Head of caudate nucleus (tissue), 42 donors: ENCODE results near the gene GLE1.
A peak's percentile ranks its signal among the peaks of the same experiment; 100 is the strongest.

Experiments used
- DNase-seq, 42 donors: peaks; one replicate each; pipeline versions ENCODE4 v3.0.0 to v3.0.0-alpha.2; 2020 to 2021; ENCODE audit warnings: mixed read lengths in 7 of 42
- intact Hi-C: fragments of 100-400 bp; cut with DNase I; formaldehyde crosslinking; loops from one replicate; pipeline ENCODE4 v1.15.0; 2022

The GLE1 gene

GRCh38 chr9:128548876-128549275, 44.4 kb downstream of the GLE1 start:
- DNase-seq = no peak
- intact Hi-C loops = loop anchor here (10.0 kb wide), 1 partner anchor 94 kb away; the partner anchor contains the start of gene ODF2

GRCh38 chr9:128550226-128550625, 45.7 kb downstream of the GLE1 start:
- DNase-seq = peak in 9 of 42 donors; percentile 7 to 44 (median 21)
- intact Hi-C loops = no loop called here

DNA sequence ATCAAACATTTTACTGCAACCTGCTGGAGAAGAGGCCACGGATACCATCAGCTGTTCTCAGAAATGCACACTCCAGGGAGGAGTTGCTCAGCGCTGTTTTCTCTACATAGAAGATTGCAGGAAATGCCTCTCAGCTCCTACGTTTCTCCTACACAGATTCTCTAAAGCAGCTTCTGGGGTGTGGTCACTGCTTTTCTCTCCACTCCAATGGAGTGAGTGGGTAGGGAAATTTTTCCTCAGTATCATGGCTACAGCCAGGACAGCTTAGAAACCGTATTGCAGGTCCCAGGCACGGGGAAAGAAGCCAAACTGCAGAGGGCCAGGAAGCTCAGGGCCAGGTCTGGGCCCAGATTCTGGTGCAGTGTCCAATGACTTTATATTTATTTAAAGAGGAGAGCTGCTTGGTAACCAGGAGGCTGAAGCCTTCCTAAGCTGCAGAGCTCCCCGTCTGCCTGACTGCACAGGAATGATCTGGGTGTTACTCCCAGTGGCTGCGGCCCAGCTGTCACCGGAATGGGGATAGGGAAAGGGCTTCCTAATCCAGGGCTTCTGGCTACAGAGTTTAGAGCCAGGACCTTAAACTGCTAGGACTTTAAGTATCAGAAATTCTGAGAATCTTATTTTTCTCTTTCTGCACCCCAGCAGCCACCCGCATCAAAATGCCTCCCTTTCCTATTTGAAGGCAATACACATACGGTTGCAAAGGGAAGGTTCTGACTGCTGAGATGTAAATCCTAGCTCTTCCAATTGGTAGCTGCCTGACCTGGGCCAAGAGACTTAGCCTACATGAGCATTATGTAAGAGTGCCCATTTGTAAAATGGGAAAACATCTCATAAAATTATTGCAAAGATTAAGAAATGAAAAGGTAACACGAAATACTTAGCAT, 46.5 kb downstream of the GLE1 start:
- peak in 41 of 42 donors; percentile 8 to 74 (median 49) for DNase-seq
- intact Hi-C loops = no loop called here

DNA sequence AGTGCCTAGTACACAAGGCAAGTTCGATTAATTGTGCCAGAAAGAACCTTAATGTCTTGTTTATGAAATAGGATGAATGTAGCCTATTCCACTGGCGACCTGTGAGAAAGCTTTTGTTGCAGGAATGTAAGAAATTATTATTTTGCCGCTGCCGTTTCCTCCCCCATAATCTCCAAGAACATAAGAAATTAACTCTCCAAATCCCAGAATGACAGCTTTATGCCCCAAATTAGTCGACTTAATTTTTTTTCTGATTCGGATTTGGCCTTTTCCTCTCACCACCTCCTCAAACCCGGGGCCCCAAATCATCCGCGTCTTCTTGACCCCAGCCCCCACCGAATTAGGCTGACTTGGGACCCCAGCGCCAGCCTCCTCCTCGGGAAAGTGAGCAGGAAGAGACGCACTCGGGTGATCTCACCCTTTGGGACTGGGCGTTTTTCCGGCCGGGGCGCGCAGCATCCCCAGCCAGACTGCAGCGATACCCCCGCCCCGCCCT, 47.2 kb downstream of the GLE1 start:
- intact Hi-C loops = loop anchor here (2.0 kb wide), 1 partner anchor 47 kb away; the partner anchor contains the start of gene GLE1
- no peak for DNase-seq

- intact Hi-C loops = loop anchor here (2.0 kb wide), 1 partner anchor 47 kb away; the partner anchor contains the start of gene GLE1
- peak; percentile 65 to 97 (median 93) for DNase-seq
Measured at GRCh38 chr9:128552153-128552743, 47.7 kb downstream of the GLE1 start, which contains the start of gene SPTAN1. SPTAN1 (plus strand) TSS chr9:128552587; CDS start chr9:128566741, 14,154 bp downstream.

- intact Hi-C loops = loop anchor here (2.0 kb wide), 1 partner anchor 48 kb away; the partner anchor contains the start of gene GLE1
- peak in 41 of 42 donors; percentile 33 to 87 (median 68) for DNase-seq
Measured at GRCh38 chr9:128552744-128553440, 48.4 kb downstream of the GLE1 start.

DNA sequence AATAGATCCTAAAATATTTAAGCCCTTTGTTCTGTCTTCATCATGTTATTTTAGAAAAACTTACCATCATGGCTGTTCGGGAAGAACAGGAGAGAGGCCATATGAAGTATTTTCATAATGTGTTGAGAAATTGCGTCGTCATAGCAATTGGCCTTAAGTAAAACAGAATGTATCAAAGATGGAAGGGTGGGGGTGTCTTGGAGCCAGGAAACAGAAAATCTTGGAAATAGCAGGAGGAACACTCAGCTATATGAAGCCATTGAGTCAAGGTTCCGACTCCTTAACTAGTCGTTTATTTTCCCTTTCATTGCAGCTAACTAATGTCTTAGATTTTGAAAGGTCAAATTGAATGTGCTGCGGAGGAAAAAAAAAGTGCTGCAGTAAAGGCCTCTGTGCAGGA, 49.2 kb downstream of the GLE1 start:
- peak in 1 of 42 donors; percentile 11 for DNase-seq
- intact Hi-C loops = loop anchor here (2.0 kb wide), 1 partner anchor 49 kb away; the partner anchor contains the start of gene GLE1

DNA sequence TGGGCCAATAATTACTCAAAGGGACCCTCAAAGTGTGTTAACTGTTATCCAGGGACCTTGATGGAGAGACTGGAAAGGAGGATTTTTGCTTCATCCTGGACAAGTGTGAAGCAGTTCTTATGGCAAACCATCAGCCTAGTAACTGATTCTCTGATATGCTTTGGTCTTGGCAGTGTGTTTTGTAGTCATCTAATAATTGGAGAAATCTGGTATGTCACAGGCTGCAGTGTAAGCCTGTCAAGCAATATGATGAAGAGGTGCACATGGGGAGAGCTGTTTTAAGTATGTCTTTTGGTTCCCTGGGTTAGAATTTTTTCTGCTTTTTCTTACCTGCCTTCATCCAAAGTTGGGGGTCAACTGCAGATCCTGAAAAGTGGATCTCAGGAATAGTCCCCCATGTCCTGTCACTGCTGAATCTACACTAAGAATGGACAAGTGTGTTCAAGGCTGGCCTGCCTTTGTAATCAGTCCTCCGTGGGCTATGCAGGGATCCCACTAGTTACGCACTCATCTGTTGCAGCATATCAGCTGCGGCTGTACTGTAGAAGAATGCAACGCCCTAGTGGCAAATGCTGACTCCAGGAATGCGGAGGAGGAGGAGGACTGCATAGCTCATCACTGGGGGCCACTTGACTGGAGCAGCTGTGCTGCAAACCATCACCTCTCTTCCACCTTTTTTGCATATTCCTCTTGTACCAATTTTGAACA, 49.8 kb downstream of the GLE1 start:
- intact Hi-C loops = no loop called here
- DNase-seq = peak in 41 of 42 donors; percentile 11 to 77 (median 42)

GRCh38 chr9:128555180-128555721, 50.7 kb downstream of the GLE1 start:
- intact Hi-C loops = no loop called here
- no peak for DNase-seq

- intact Hi-C loops = no loop called here
- no peak for DNase-seq
Measured at GRCh38 chr9:128556276-128556675, 51.8 kb downstream of the GLE1 start.

- no peak for DNase-seq
Measured at GRCh38 chr9:128556926-128557634, 52.6 kb downstream of the GLE1 start.

DNA sequence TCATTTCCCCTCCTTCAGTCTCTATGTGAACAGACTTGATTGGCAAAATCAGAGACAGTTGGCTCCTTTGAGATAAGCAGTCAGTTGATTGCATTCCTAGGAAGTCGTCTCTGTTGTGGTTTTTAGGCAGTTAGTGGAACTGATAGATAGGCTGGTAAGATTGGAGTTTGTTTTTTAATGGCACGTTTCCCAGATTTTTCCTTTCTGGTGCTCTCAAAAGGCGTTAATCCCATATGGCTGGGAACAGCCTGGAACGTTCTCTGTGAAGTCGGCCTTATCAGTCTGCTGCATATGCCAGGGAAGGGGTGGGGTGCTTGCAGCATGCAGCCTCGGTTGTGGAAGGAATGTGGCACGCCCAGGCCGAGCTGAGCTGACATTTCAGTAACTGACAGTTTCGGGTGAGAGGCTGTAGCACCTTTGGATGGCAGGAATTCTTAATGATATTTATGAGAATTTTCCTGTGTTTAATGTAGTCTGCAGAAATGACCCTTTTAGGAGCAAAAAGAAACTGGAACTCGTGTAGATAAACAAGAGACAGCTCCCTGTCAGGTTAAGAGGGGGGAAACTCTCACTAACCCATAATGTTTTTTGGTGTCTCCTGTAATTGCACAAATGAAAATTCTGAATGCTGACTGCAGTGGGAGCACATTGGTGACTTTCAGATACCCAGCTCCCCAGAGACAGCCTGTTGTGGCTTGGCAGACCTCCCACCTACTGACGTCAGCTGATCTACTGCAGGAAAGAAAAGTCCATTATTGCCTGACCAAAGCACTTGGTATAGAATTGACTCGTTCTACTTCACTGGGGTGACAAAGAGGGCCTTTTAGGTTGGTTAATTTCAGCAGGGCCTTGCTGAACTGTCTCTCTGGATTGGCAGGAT, 54.2 kb downstream of the GLE1 start:
- DNase-seq = peak; percentile 70 to 96 (median 88)
- intact Hi-C loops = no loop called here

More at GRCh38 chr9:128556926-128557634, 52.6 kb downstream of the GLE1 start:
- intact Hi-C loops = no loop called here

GRCh38 chr9:128565578-128565977, 61.1 kb downstream of the GLE1 start:
- intact Hi-C loops = no loop called here

DNA sequence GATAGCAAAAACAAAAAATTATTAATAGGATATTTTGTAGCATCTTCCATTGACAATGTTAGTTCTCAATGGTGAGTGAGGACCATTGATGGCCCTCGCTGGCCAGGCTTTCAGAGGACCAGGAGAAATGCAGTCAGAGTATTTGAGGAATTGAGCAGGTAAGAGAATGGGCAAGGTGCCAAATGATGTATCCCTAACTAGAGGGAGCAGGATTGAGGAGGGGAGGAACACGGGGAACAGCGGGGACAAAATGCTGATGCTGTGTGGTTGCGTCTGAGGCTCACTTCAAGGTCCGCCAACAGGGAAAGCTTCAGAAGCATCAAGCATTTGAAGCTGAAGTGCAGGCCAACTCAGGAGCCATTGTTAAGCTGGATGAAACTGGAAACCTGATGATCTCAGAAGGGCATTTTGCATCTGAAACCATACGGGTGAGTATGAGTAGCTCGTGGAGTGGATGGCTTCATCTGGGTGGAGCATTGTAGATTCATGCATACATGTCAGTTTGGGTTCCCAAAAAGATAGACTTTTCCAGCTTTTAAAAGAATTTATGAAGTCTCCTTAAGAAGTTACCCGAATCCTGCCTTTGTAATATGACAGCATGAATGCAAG, 64.1 kb downstream of the GLE1 start:
- intact Hi-C loops = no loop called here
- DNase-seq = no peak

More at GRCh38 chr9:128565578-128565977, 61.1 kb downstream of the GLE1 start:
- DNase-seq = no peak

GRCh38 chr9:128575469-128575868, 71.0 kb downstream of the GLE1 start:
- DNase-seq = peak in 12 of 42 donors; percentile 7 to 53 (median 22)
- intact Hi-C loops = no loop called here

DNA sequence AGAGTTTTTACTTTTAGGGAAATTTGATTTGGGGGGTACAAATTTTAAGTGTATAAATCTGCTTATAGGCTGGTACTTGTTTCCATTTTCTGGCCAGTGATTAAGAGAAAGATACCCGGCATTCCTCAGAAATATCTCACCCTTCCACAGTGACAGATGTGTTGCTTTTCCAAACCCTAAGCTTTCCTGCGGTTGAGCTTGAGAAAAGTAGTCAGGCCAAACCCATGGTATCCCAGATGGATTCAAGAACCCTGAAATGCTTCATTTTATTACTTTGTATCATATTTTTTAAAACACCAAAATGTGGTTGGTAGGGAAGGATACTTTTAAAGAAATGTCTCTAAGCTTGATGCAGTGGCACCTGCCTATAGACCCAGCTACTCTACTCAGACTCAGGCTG, 71.4 kb downstream of the GLE1 start:
- intact Hi-C loops = no loop called here
- no peak for DNase-seq
